ENCODE measurements around the gene PACSIN3.
A peak's percentile ranks its signal among the peaks of the same experiment; 100 is the strongest.
"Not testable (repeated sequence)": the region's sequence is repeated elsewhere in the genome, so short reads cannot be mapped to it uniquely, and the experiment has no call there.

Gene PACSIN3

GRCh38 chr11:47186076-47186699, at the start of gene PACSIN3:
PACSIN3 (minus strand) TSS chr11:47186434; CDS start chr11:47182727, 3,707 bp downstream.
- peak; percentile 54 to 71 for DNase-seq

- no peak for DNase-seq
Measured at GRCh38 chr11:47235163-47235562, 48.9 kb upstream of the PACSIN3 start.

GRCh38 chr11:47234669-47235100, 48.5 kb upstream of the PACSIN3 start:
- peak; percentile 42 to 44 for DNase-seq

- DNase-seq, result no peak
Measured at GRCh38 chr11:47233989-47234668, 47.9 kb upstream of the PACSIN3 start.

GRCh38 chr11:47233051-47233450, 46.8 kb upstream of the PACSIN3 start:
- no peak for DNase-seq

GRCh38 chr11:47229161-47229560, 42.9 kb upstream of the PACSIN3 start:
- DNase-seq, result no peak

- DNase-seq, result peak in 1 of 2 donors; percentile 40
Measured at GRCh38 chr11:47225552-47226400, 39.5 kb upstream of the PACSIN3 start.

- DNase-seq, result no peak
Measured at GRCh38 chr11:47222696-47223095, 36.5 kb upstream of the PACSIN3 start.

GRCh38 chr11:47220401-47220821, 34.2 kb upstream of the PACSIN3 start:
- no peak for DNase-seq

GRCh38 chr11:47216121-47216798, 30.0 kb upstream of the PACSIN3 start:
- DNase-seq, result peak; percentile 74 to 76

GRCh38 chr11:47215366-47215910, 29.2 kb upstream of the PACSIN3 start:
- DNase-seq, result peak in 1 of 2 donors; percentile 17

- DNase-seq, result peak; percentile 86 to 87
Measured at GRCh38 chr11:47213950-47214565, 27.8 kb upstream of the PACSIN3 start.

GRCh38 chr11:47212938-47213337, 26.7 kb upstream of the PACSIN3 start:
- DNase-seq, result no peak

- no peak for DNase-seq
Measured at GRCh38 chr11:47208628-47209027, 22.4 kb upstream of the PACSIN3 start.

- DNase-seq, result not testable (repeated sequence)
Measured at GRCh38 chr11:47208008-47208552, 21.8 kb upstream of the PACSIN3 start.

GRCh38 chr11:47207459-47207858, 21.2 kb upstream of the PACSIN3 start:
- DNase-seq, result no peak

GRCh38 chr11:47206577-47206976, 20.3 kb upstream of the PACSIN3 start:
- DNase-seq, result not testable (repeated sequence)

- no peak for DNase-seq
Measured at GRCh38 chr11:47204637-47204989, 18.4 kb upstream of the PACSIN3 start.

GRCh38 chr11:47202576-47202975, 16.3 kb upstream of the PACSIN3 start:
- DNase-seq, result no peak

GRCh38 chr11:47201015-47201414, 14.8 kb upstream of the PACSIN3 start:
- no peak for DNase-seq

GRCh38 chr11:47198161-47198560, 11.9 kb upstream of the PACSIN3 start:
- DNase-seq, result not testable (repeated sequence)

- DNase-seq, result no peak
Measured at GRCh38 chr11:47192111-47192510, 5.9 kb upstream of the PACSIN3 start.
